Endothelial cell of umbilical vein (primary cell): ENCODE measurements around the gene DLEC1. TPM values are rescaled to one million over a fixed set of nuclear protein-coding genes. Genes with fewer than 3 reads are reported as not detected.

ENCODE experiments used
- BruUV-seq: library from RNA; stranded (reverse); fragments of 400-500 nt; replicated peaks from 2 replicates; lab custom pipeline; 2021; lab: Mats Ljungman, UMichigan
- CTCF ChIA-PET: fragments of 300-600, 350-600 bp; sonication (Branson Sonifier 250); formaldehyde crosslinking; loops from one replicate; lab custom pipeline; 2021; ENCODE audit warnings: antibody characterized with exemption, inconsistent platforms; lab: Charles Lee
- POLR2A ChIA-PET: fragments of 300-600, 350-600 bp; sonication (Branson Sonifier 250); formaldehyde crosslinking; loops from one replicate; lab custom pipeline; 2021; ENCODE audit warnings: antibody characterized with exemption, inconsistent platforms; lab: Charles Lee
- DNase-seq: peaks from one replicate; pipeline ENCODE4 v3.0.0-alpha.2; 2011; ENCODE audit warnings: low read depth, low spot score
- FAIRE-seq: peaks from 2 replicates; lab custom pipeline; 2011; peaks lifted over from hg19 to GRCh38; lab: Jason Lieb, UNC
- H2AFZ ChIP-seq: 2 replicates; pipeline ENCODE4 v1.6.0; 2012; ENCODE audit warnings: low read depth, low read length, control low read depth, inconsistent platforms
- H3K27ac ChIP-seq: 2 replicates; pipeline ENCODE4 v1.5.1; 2011; ENCODE audit warnings: low read depth, mild to moderate bottlenecking, control low read depth, low read length, moderate library complexity; ENCODE audit not compliant: insufficient read depth
- H3K27me3 ChIP-seq, 2 experiments: 2 replicates each; pipeline versions ENCODE4 v1.6.0 to v1.6.1; 2011; ENCODE audit warnings: low read length in 2 of 2, mixed read lengths in 1 of 2; ENCODE audit not compliant: control insufficient read depth in 2 of 2, insufficient read depth in 2 of 2
- H3K36me3 ChIP-seq, 2 experiments: 2 replicates in 1 of 2; 3 replicates in 1 of 2; pipeline ENCODE4 v1.5.1; 2011; ENCODE audit warnings: low read length in 2 of 2, mild to moderate bottlenecking in 1 of 2, moderate library complexity in 1 of 2; ENCODE audit not compliant: control insufficient read depth in 2 of 2, insufficient read depth in 2 of 2; ENCODE audit errors: extremely low read depth in 1 of 2
- H3K4me1 ChIP-seq: 3 replicates; pipeline ENCODE4 v1.5.1; 2011; ENCODE audit warnings: mild to moderate bottlenecking, low read length; ENCODE audit not compliant: control insufficient read depth, insufficient read depth; ENCODE audit errors: extremely low read depth
- H3K4me2 ChIP-seq: 2 replicates; pipeline ENCODE4 v1.6.1; 2011; ENCODE audit warnings: low read length, control low read depth, mixed read lengths; ENCODE audit not compliant: insufficient read depth
- H3K4me3 ChIP-seq, 3 experiments: fragments of 200-600 bp in 1 of 3; sonication (generic), shearing (Covaris generic) in 1 of 3; replicated peaks in 1 of 3; 2 replicates each; pipeline ENCODE4 v1.5.1; 2011 to 2016; ENCODE audit warnings: control low read depth in 3 of 3, low read length in 3 of 3, mild to moderate bottlenecking in 2 of 3, inconsistent platforms in 1 of 3, low read depth in 1 of 3, moderate library complexity in 1 of 3; ENCODE audit not compliant: insufficient read depth in 1 of 3
- H3K79me2 ChIP-seq: 2 replicates; pipeline ENCODE4 v1.6.0; 2012; ENCODE audit warnings: low read length, inconsistent platforms; ENCODE audit not compliant: control insufficient read depth, insufficient read depth
- H3K9ac ChIP-seq: replicated peaks from 2 replicates; pipeline ENCODE3; 2011; ENCODE audit warnings: low read length, control low read depth; ENCODE audit not compliant: insufficient read depth; ENCODE audit errors: extremely low read depth
- H3K9me1 ChIP-seq: replicated peaks from 3 replicates; pipeline ENCODE4 v1.6.0; 2011; ENCODE audit warnings: mild to moderate bottlenecking, low read length; ENCODE audit not compliant: control insufficient read depth, insufficient read depth; ENCODE audit errors: extremely low read depth
- H3K9me3 ChIP-seq: replicated peaks from 2 replicates; pipeline ENCODE4 v1.5.1; 2012; ENCODE audit warnings: low read length, inconsistent platforms; ENCODE audit not compliant: control insufficient read depth, insufficient read depth
- H4K20me1 ChIP-seq: replicated peaks from 2 replicates; pipeline ENCODE3; 2011; ENCODE audit warnings: mild to moderate bottlenecking, low read length; ENCODE audit not compliant: control insufficient read depth, insufficient read depth; ENCODE audit errors: extremely low read depth
- CTCF ChIP-seq, 2 donors: IDR thresholded peaks; 1 replicate in 1 of 2; 2 replicates in 1 of 2; pipeline ENCODE4 v1.5.1; 2011; ENCODE audit warnings: low read length in 2 of 2, mild to moderate bottlenecking in 2 of 2, moderate library complexity in 2 of 2, control low read depth in 1 of 2, inconsistent platforms in 1 of 2, low read depth in 1 of 2; ENCODE audit not compliant: insufficient read depth in 1 of 2; ENCODE audit errors: extremely low read depth in 1 of 2
- EZH2 ChIP-seq: IDR thresholded peaks from 2 replicates; pipeline ENCODE4 v1.6.1; 2012; ENCODE audit warnings: borderline replicate concordance, low read depth, mild to moderate bottlenecking, moderate library complexity, low read length, inconsistent platforms; ENCODE audit not compliant: severe bottlenecking
- FOS ChIP-seq: IDR thresholded peaks from 2 replicates; pipeline ENCODE4 v1.6.1; 2011; ENCODE audit warnings: mild to moderate bottlenecking, low read length, moderate library complexity, borderline replicate concordance; ENCODE audit not compliant: insufficient read depth
- GATA2 ChIP-seq: IDR thresholded peaks from 2 replicates; pipeline ENCODE4 v1.7.0; 2011; ENCODE audit warnings: low read depth, mild to moderate bottlenecking, moderate library complexity, mixed read lengths, low read length; ENCODE audit not compliant: insufficient read length, insufficient read depth
- JUN ChIP-seq: IDR thresholded peaks from 2 replicates; pipeline ENCODE4 v1.6.1; 2011; ENCODE audit warnings: borderline replicate concordance, low read depth; ENCODE audit not compliant: insufficient read length, insufficient read depth
- MYC ChIP-seq: IDR thresholded peaks from one replicate; pipeline ENCODE4 v1.6.1; 2011; ENCODE audit warnings: mild to moderate bottlenecking, low read depth, low read length
- POLR2A ChIP-seq: IDR thresholded peaks from 2 replicates; pipeline ENCODE4 v1.6.1; 2012; ENCODE audit warnings: low read depth, mild to moderate bottlenecking, control low read depth, low read length
- POLR2AphosphoS5 ChIP-seq: IDR thresholded peaks from 2 replicates; pipeline ENCODE4 v1.6.1; 2012; ENCODE audit warnings: low read depth, mild to moderate bottlenecking, control low read depth, low read length, moderate library complexity; ENCODE audit not compliant: insufficient read depth
- dilution Hi-C: fragments of 300-500 bp; cut with MboI; formaldehyde crosslinking; loops from one replicate; pipeline ENCODE4 v1.15.0; 2019; ENCODE audit warnings: low sequenced_read_pairs; ENCODE audit not compliant: extremely low pct_ligation_motif_present
- intact Hi-C: fragments of 100-400 bp; cut with micrococcal nuclease; formaldehyde crosslinking; loops from one replicate; pipeline ENCODE4 v1.10.0; 2022
- polyA plus RNA-seq, 4 experiments: library from polyadenylated mRNA; depleted of rRNA in 3 of 4; stranded (reverse) in 3 of 4; unstranded in 1 of 4; fragments of >200 nt; gene quantifications; 2 replicates each; pipeline versions ENCODE4 v1.2.1 to v1.2.3, GENCODE V29; 2011 to 2012; ENCODE audit warnings: missing spikeins in 1 of 4
- total RNA-seq: library from RNA; stranded (reverse); gene quantifications from 2 replicates; pipeline ENCODE4 v1.2.3, GENCODE V29; 2021
- TF ChIP-seq, protein P1 (sequence below): IDR thresholded peaks from 2 replicates; pipeline ENCODE4 v1.6.1; 2011; ENCODE audit not compliant: insufficient read depth, insufficient read length

Gene DLEC1
- total and polyA plus RNA-seq, 2 donors (not counting 3 experiments of a cell fraction or from before 2014, with no cell fraction given), result not detected

- Histone ChIP-seq H3K4me1 (no peaks in the 10 kb centered on the region), H3K4me3 (no peak overlapping the region), H3K27me3 (no peaks in the 10 kb centered on the region), H3K9me3 (no peaks in the 10 kb centered on the region), H3K79me2 (no peaks in the 10 kb centered on the region), H2AFZ (no peak overlapping the region), H3K27ac (no peak overlapping the region), H3K4me2 (no peak overlapping the region), H4K20me1 (no peaks in the 10 kb centered on the region), H3K36me3 (no peaks in the 10 kb centered on the region), H3K9ac (no peak overlapping the region), H3K9me1 (no peaks in the 10 kb centered on the region)
- no TSS peak for BruUV-seq
- TF ChIP-seq, protein P1, sequence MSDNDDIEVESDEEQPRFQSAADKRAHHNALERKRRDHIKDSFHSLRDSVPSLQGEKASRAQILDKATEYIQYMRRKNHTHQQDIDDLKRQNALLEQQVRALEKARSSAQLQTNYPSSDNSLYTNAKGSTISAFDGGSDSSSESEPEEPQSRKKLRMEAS, result no peak
- TF ChIP-seq FOS, result no peak
- TF ChIP-seq JUN, result no peak
- no peak for TF ChIP-seq EZH2
- no peak for TF ChIP-seq MYC
- TF ChIP-seq CTCF (IDR thresholded peaks at IDR 0.05; ENCODE audit: extremely low read depth in 1 of 2, insufficient read depth in 1 of 2, low read depth in 1 of 2, low read length in 2 of 2), result no peak
- TF ChIP-seq POLR2A, result no peak
- TF ChIP-seq POLR2AphosphoS5, result no peak
- no peak for TF ChIP-seq GATA2
- FAIRE-seq (no peak), DNase-seq (no peak)
- dilution Hi-C loops, result no loop called here
- ChIA-PET POLR2A (no interaction called here), CTCF (no interaction called here)
- intact Hi-C loops, result no loop called here
These were observed 73.4 kb downstream of the DLEC1 start for GRCh38 chr3:38112378-38112761.
